SKM-1 (cell line): Measurements from ENCODE around the gene CALN1.
"Not testable (repeated sequence)": the region's sequence is repeated elsewhere in the genome, so short reads cannot be mapped to it uniquely, and the experiment has no call there.

ENCODE experiments used
- DNase-seq: peaks from one replicate; lab custom pipeline; 2025; ENCODE audit not compliant: unreplicated experiment; lab: John Stamatoyannopoulos, UW

Gene CALN1

GRCh38 chr7:72409638-72410015, 2.5 kb downstream of the CALN1 start:
- DNase-seq = no peak

DNA sequence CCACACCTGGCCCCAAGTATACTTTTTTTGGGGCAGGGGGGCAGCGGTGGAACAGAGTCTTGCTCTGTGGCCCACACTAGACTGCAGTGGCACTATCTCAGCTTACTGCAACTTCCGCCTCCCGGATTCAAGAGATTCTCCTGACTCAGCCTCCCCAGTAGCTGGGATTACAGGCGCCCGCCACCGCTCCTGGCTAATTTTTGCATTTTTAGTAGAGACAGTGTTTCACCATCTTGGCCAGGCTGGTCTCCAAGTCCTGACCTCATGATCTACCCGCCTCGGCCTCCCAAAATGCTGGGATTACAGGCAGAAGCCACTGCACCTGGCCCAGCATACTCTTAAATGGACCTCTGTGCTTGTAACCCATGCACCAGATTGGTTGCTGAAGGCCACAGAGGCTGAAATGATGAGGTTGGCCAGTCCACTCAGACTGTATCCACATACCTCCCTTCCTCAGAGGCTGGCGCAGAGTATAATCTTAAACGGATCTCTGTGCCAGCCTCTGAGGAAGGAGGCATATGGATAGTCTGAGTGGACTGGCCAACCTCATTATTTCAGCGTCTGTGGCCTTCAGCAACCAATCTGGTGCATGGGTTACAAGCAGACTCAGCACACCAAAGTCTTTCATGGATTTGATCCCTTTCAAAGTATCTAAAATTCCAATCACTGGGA, 3.0 kb downstream of the CALN1 start:
- DNase-seq = no peak

GRCh38 chr7:72406820-72407403, 5.2 kb downstream of the CALN1 start:
- DNase-seq = no peak

DNA sequence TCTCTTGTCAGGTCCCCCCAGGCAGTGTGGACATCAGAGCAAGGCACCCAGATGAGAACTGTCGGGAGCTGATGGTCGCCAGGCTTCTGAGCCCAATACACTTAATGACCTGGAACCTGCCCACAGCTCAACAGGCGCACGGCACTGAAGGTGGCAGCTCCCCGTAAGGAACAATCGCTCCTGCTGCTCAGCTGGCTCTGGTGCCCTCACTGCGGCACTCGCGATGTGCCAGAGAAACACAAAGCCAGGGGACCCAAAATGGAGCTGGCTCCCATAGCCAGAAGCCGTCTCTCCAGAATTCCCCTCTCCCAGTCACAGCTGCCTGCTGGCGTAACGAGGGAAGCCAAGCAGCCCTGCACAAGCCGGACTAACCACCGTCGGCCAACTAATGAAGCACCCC, 6.3 kb downstream of the CALN1 start:
- no peak for DNase-seq

- no peak for DNase-seq
Observed at GRCh38 chr7:72405418-72405817, 6.7 kb downstream of the CALN1 start.

DNA sequence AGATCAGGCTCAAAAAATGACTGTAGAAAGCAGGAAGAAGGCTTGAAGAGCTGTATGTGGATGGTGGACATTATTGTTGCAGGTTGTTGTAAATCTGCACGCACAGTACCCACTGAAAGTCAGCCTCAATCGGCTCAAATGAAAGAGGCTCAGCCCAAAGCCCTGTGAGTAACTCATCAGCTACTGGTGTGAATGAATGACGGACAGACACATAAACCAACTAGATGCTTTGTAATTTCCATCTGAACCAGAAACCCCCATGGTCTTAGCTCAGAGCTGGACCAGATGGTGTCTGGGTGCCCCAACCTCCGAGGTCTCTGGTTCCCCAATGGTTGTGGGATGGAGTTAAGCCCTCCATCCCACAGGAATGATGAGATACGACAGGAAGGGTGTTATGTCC, 7.4 kb downstream of the CALN1 start:
- DNase-seq = no peak

GRCh38 chr7:72403458-72404076, 8.6 kb downstream of the CALN1 start:
- no peak for DNase-seq

GRCh38 chr7:72394016-72394415, 18.1 kb downstream of the CALN1 start:
- DNase-seq = no peak

DNA sequence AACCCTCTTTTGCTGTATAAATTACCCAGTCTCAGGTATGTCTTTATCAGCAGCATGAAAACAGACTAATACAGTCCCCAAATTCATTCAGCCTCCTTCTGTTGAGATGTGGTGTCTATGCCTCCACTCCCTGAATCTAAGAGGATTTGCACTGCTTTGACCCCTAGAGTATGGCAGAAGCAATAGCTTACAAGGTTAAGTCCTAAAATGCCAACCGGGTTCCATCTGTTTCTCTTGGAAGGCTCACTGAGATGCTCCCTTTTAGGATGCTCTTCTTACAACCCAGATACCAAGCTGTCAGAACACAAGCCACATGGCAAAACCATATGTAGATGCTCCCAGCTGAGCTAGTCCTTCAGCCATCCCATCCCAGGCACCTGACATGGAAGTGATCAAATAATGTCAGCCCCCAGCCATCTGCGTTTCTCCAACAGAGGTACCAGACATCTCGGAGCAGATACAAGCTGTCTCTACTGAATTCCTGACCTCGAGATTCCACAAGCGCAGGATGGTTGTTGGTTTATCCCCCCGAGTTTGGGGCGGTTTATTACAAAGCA, 20.2 kb downstream of the CALN1 start:
- no peak for DNase-seq

DNA sequence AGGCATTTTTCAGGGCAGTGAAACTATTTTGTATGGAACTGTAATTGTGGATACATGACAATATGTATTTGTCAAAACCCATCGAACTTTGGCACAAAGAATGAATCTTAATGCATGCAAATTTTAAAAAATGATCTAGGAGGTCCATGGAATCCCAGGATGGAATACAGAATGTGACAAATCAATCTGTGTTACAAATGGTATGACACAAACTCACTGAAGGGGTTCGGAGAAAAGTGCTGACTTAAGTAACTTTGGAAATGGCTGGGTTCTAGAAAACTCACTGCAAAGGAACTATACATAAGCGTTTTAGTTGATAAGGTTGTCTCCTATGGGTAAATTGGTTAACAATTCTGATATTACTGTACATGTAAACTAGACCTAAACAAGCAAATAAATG, 26.0 kb downstream of the CALN1 start:
- DNase-seq = no peak

- no peak for DNase-seq
Observed at GRCh38 chr7:72362246-72362645, 49.9 kb downstream of the CALN1 start.

- DNase-seq = no peak
Observed at GRCh38 chr7:72345208-72345727, 66.9 kb downstream of the CALN1 start.

DNA sequence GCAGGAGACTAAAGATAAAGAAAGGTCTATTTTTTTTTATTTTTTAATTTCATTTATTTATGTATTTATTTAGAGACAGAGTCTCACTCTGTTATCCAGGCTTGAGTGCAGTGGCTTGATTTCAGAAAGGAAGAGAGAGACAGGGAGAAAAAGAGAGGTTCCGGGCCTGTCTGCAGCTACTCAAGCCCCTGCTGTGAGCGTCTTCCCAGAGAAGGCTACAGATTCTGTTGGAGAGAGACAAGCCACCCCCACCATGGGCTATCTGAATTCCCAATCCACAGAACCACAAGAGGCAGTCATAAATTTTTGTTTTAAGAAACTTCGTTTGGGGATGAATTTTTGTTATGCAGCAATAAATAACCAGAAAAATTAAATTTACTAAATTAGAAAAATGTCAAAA, 68.1 kb downstream of the CALN1 start:
- no peak for DNase-seq

DNA sequence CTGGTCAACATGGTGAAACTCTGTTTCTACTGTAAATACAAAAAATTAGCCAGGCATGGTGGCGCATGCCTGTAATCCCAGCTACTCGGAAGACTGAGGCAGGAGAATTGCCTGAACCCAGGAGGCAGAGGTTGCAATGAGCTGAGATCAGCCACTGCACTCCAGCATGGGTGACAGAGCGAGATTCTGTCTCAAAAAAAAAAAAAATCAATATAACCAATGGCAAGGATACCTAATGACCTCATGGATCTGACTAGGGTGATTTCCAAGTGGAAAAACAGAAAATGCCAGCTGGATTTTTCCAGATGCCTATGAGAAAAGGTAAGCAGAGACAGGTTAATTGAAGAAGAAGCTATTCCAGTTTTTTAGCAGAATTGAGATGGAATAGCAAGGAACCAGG, 68.8 kb downstream of the CALN1 start:
- not testable (repeated sequence) for DNase-seq

DNA sequence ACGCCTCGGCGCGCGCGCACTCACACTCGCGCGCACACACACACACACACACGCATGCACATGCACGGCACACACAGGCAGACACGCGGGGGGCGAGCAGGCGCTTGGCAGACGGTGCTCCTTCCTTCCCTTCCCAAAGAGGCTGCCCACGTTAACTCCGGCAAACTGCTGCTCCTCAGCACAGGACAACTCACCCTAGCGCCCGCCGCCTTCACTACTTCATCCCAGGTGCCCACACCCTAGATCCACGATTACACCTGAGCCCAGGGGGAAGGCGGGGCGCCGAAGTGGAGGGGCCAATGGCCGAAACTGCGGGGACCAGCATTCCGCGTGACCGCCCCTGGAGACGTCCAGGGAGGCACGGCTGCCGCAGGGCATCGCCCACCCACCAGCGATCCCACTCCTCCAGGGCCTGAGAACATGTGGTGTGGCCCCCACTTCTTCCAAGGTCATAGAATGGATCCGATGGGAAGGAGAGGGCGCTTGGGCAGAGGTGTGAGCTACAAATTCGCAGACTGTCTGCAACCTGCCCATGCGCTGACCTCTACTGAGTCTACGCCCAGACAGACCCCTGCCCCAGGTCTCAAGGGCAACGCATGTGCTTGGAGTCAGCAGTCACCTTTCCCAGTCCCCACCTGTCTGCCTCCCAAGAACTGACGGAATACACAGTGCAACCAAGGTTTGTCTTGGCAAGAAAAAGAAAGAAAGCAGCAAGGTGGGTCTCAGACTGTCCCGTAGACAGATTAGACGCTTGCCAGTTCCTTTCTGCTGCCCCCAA, 74.6 kb downstream of the CALN1 start:
- no peak for DNase-seq

DNA sequence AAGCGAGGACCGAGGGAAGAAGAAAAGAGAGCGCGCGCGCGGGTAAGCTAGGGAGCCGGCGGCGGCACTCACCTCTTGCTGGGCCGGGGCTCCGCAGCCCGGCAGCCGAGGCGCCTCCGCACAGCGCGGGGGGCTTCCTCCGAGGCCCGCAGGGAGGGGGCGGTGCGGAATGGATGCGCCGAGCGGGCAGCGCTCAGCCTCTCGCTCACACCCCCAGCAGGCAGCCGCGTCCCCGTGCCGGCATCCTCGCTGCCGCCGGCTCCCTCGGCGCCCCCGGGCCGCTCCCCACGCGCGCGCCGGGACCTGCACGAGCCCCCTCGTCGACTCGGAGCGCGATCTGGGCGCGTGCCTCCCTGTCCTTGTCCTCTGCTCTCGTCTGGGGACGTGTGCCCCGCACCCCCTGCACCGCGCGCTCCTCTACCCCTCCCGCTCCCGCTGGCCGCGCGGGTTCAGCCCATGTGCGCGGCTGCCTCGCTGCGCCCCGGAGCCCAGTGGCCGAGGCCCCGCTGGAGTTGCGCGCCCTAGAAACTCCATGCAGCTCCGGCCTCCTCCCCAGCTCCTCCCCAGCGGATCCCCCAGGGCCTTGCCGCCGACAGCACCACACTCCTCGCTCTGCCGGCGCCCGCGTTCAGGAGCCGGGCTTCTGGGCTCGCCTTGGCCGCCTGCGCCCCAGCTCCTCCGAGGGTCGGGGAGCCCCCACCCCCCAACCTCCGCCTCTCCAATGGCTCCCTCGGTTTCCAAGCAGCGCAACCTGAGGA, 75.3 kb downstream of the CALN1 start:
- DNase-seq = no peak

GRCh38 chr7:72336382-72336631, 75.8 kb downstream of the CALN1 start:
- no peak for DNase-seq

- DNase-seq = no peak
Observed at GRCh38 chr7:72335561-72336381, 76.4 kb downstream of the CALN1 start.

DNA sequence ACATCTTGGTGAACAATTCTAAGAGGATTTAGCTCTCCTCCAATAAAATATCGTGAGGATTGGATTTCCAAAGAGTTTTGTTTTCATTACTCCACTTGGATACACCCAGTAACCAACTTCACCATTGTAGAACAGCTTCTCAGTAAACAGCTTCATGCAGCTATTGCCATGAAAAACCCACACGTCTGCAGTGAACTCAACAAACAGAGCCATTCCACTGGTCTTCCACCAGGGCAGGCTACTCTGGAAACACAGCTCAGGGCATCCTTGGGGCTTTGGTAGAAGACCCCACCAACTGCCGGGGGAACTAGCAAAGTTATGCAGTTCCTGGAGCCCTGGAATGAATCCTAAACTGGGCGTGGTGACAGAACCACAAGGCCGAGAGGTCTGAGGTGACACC, 77.4 kb downstream of the CALN1 start:
- no peak for DNase-seq

GRCh38 chr7:72334066-72334465, 78.1 kb downstream of the CALN1 start:
- DNase-seq = no peak
